ENCODE results near the gene ORAI1.

GRCh38 chr12:121626853-121627640, 717 bp downstream of the ORAI1 start:
- TF ChIP-seq, protein P1, sequence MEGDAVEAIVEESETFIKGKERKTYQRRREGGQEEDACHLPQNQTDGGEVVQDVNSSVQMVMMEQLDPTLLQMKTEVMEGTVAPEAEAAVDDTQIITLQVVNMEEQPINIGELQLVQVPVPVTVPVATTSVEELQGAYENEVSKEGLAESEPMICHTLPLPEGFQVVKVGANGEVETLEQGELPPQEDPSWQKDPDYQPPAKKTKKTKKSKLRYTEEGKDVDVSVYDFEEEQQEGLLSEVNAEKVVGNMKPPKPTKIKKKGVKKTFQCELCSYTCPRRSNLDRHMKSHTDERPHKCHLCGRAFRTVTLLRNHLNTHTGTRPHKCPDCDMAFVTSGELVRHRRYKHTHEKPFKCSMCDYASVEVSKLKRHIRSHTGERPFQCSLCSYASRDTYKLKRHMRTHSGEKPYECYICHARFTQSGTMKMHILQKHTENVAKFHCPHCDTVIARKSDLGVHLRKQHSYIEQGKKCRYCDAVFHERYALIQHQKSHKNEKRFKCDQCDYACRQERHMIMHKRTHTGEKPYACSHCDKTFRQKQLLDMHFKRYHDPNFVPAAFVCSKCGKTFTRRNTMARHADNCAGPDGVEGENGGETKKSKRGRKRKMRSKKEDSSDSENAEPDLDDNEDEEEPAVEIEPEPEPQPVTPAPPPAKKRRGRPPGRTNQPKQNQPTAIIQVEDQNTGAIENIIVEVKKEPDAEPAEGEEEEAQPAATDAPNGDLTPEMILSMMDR (IDR thresholded peaks at IDR 0.05), result no peak
- no peak for TF ChIP-seq POLR2A (IDR thresholded peaks at IDR 0.05)
